Mucosa of stomach (tissue), 1 donor: ENCODE results near the gene CELF4.

Experiments
- H3K27me3 ChIP-seq: one replicate; pipeline ENCODE4 v1.7.0; 2013; ENCODE audit warnings: mild to moderate bottlenecking, low read length; ENCODE audit not compliant: control insufficient read depth, insufficient read depth
- H3K36me3 ChIP-seq: one replicate; pipeline ENCODE4 v1.7.0; 2013; ENCODE audit warnings: low read length; ENCODE audit not compliant: control insufficient read depth, insufficient read depth
- H3K4me1 ChIP-seq: one replicate; pipeline ENCODE4 v1.7.0; 2013; ENCODE audit warnings: mild to moderate bottlenecking, low read length; ENCODE audit not compliant: control insufficient read depth, insufficient read depth
- H3K4me3 ChIP-seq: one replicate; pipeline ENCODE4 v1.7.0; 2013; ENCODE audit warnings: low read length
- H3K9ac ChIP-seq: one replicate; pipeline ENCODE4 v1.7.0; 2013; ENCODE audit warnings: mild to moderate bottlenecking, low read length, moderate library complexity
- H3K9me3 ChIP-seq: one replicate; pipeline ENCODE4 v1.7.0; 2013; ENCODE audit warnings: mild to moderate bottlenecking, low read length, moderate library complexity; ENCODE audit not compliant: control insufficient read depth
- donor health status: Pancreatic carcinoma.

Gene CELF4

GRCh38 chr18:37449618-37450017 is 116.0 kb downstream of the CELF4 start:
- H3K4me1 ChIP-seq = peaks cover 5% of the 10 kb centered on the region
- H3K4me3 ChIP-seq = no peak overlapping the region

GRCh38 chr18:37448946-37449345 is 116.7 kb downstream of the CELF4 start:
- H3K4me1 ChIP-seq = peaks cover 5% of the 10 kb centered on the region
- H3K9me3 ChIP-seq = no peaks in the 10 kb centered on the region
- no peaks in the 10 kb centered on the region for H3K27me3 ChIP-seq
- no peak overlapping the region for H3K4me3 ChIP-seq
- H3K9ac ChIP-seq = no peak overlapping the region
- H3K36me3 ChIP-seq = no peaks in the 10 kb centered on the region

More at GRCh38 chr18:37449618-37450017, 116.0 kb downstream of the CELF4 start:
- H3K27me3 ChIP-seq = no peaks in the 10 kb centered on the region
- no peak overlapping the region for H3K9ac ChIP-seq
- H3K9me3 ChIP-seq = no peaks in the 10 kb centered on the region
- H3K36me3 ChIP-seq = no peaks in the 10 kb centered on the region

GRCh38 chr18:37447962-37448888 is 117.4 kb downstream of the CELF4 start:
- Histone ChIP-seq H3K27me3 (no peaks in the 10 kb centered on the region), H3K9me3 (no peaks in the 10 kb centered on the region), H3K36me3 (no peaks in the 10 kb centered on the region), H3K4me1 (peaks cover 5% of the 10 kb centered on the region), H3K9ac (no peak overlapping the region), H3K4me3 (no peak overlapping the region)

DNA sequence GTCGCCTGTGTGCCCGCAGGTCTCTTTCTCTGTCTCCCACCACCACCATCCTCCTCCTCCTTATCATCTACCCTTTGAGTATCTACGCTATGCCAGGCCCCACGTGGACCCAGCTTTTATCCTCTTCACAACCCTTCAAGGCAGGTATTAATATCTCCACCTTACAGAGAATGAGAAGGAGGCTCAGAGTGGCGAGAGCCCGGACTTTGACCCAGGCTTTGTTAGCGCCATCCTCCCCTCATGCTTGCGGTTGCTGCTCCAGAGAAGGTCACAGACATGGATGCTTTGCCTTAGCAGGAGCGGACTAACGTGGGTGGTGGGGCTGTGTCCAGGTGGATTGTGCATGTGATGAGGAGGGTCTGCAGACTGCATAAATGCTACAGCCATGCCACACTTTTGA is 119.8 kb downstream of the CELF4 start:
- H3K36me3 ChIP-seq = no peaks in the 10 kb centered on the region
- H3K4me3 ChIP-seq = no peak overlapping the region
- H3K9ac ChIP-seq = no peak overlapping the region
- H3K9me3 ChIP-seq = no peaks in the 10 kb centered on the region
- H3K4me1 ChIP-seq = peaks cover 5% of the 10 kb centered on the region
- no peaks in the 10 kb centered on the region for H3K27me3 ChIP-seq

- Histone ChIP-seq H3K4me3 (no peak overlapping the region), H3K9ac (no peak overlapping the region), H3K27me3 (no peaks in the 10 kb centered on the region), H3K36me3 (no peaks in the 10 kb centered on the region), H3K4me1 (peaks cover 5% of the 10 kb centered on the region), H3K9me3 (no peaks in the 10 kb centered on the region)
These were observed 120.2 kb downstream of the CELF4 start for GRCh38 chr18:37445368-37445767.

DNA sequence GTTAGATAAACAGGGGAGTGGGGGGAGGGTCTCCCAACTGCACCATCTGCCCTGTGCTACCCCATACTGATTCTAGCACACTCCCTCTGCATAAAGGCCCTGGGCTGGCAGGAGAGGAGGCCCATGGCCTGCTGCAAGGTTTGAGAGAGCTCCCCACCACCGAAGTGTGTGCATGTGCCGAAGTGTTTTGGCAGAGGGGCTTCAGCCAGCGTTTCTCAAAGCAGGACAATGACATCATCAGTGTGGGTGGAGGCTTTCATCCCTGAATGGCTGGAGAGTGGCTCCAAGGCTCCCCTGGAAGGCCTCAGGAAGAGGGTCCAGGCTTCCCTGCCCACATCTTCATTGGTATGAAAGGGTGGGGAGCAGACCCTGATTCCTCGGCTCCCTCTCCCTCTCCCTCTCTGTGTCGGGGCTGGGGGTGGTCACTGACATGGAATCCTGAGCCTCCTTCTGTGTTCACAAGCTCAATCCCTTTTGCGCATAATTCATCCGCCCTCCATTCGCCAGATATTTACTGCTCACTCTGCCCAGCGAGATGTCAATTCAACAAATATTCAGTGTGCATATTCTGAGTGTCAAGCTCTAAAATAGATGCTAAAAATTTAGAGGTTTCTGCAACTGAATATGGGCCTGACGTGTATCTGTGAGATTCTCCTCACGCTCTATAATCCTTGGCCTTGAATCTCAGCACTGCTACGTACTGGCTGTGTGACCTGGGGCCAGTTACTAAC is 122.1 kb downstream of the CELF4 start:
- no peak overlapping the region for H3K4me3 ChIP-seq
- no peaks in the 10 kb centered on the region for H3K9me3 ChIP-seq
- H3K9ac ChIP-seq = no peak overlapping the region
- H3K27me3 ChIP-seq = no peaks in the 10 kb centered on the region
- H3K4me1 ChIP-seq = no peaks in the 10 kb centered on the region
- H3K36me3 ChIP-seq = no peaks in the 10 kb centered on the region

GRCh38 chr18:37442477-37442876 is 123.1 kb downstream of the CELF4 start:
- Histone ChIP-seq H3K9ac (no peak overlapping the region), H3K27me3 (no peaks in the 10 kb centered on the region), H3K9me3 (no peaks in the 10 kb centered on the region), H3K4me3 (no peak overlapping the region), H3K36me3 (no peaks in the 10 kb centered on the region), H3K4me1 (no peaks in the 10 kb centered on the region)

DNA sequence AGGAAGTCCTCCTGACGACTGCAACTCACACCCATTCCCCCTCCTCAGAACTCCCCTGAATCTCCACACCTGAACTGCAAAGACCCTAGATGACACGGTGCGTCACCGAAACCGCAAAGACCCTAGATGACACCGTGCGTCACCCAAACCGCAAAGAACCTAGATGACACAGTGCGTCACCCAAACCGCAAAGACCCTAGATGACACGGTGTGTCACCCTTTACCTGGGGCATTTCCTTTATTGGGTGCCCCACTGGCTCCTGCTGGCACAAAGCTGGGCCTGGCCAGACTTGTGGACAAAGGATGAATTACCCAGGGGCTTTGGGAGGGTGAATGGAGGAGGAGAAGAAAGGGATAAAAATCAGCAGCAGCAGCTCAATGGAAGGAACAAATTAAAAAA is 123.8 kb downstream of the CELF4 start:
- no peaks in the 10 kb centered on the region for H3K9me3 ChIP-seq
- H3K4me1 ChIP-seq = no peaks in the 10 kb centered on the region
- H3K27me3 ChIP-seq = no peaks in the 10 kb centered on the region
- no peaks in the 10 kb centered on the region for H3K36me3 ChIP-seq
- H3K4me3 ChIP-seq = no peak overlapping the region
- H3K9ac ChIP-seq = no peak overlapping the region

DNA sequence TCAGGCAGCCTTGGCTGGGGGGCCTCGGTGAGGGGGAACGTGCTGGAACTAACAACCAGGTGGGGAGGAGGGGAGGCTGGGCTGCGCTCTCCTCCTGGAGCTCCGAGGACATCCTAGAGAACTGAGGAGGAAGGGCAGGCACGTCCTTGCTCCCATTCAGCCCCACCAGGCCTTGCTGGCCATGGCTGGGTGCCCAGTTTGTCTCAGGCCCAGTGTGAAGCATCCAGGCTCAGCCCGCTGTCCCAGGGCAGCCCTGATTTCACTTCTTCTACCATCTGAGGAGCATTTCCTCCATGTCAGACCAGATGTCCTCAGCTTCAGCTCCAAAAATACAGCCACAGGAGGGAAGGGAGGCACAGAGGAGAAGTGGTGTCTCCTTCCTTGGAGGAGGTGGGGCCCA is 125.4 kb downstream of the CELF4 start:
- Histone ChIP-seq H3K9me3 (no peaks in the 10 kb centered on the region), H3K9ac (no peak overlapping the region), H3K4me1 (no peaks in the 10 kb centered on the region), H3K27me3 (no peaks in the 10 kb centered on the region), H3K36me3 (no peaks in the 10 kb centered on the region), H3K4me3 (no peak overlapping the region)

DNA sequence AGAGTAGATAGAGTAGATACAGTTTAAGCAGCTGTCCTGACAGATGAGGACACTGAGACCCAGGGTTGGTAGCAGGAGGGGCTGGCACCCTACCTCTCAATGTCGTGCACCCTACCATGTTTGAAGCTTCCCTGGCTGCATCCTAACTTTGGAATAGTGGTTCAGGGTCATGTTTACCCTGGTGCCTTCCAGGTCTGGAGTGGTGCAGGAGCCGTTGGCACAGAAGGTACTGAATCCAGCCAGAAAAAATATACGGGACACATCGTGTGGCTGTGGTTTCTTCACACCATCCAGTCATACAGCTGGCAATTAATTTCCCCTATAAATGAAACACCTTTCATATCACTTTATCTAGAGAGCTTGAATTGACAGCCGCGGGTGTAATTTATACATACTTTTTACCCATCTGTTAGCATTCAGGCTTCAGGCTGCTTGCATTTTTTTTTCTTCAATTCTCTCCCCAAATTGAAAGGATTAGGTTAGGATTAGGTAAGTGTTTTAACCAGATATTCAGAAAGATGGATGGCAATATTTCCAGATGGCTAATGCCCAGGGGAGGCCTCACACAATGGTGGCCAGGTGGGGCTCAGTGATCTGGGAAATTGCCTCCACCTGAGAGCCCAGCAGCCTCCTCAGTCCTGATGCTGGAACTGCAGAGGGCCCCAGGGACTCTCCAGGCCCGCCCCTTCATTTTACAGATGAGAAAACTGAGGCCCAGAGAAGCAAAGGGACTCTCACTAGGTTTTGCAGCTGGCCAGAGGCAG is 127.0 kb downstream of the CELF4 start:
- Histone ChIP-seq H3K9me3 (no peaks in the 10 kb centered on the region), H3K9ac (no peak overlapping the region), H3K4me3 (no peak overlapping the region), H3K27me3 (no peaks in the 10 kb centered on the region), H3K36me3 (no peaks in the 10 kb centered on the region), H3K4me1 (no peaks in the 10 kb centered on the region)

DNA sequence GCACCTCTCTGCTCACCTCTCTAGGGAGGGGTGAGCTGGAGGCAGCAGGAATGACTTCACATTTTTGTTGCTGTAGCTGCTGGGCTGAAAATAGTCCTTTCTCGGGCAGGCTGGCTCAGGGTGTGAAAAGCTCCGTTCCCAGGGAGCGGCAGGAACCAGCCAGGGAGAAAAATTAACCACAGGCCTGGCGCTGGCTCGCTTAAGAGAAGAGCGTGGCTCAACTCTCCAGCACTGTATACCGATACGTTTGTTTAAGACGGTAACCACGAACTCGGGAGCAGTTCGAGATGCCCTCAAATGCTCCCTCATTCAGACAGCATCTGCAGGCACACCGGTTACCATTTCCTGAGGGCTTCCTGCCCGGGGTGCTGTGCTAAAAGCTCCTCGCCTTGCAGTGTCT is 129.6 kb downstream of the CELF4 start:
- Histone ChIP-seq H3K4me3 (no peak overlapping the region), H3K36me3 (no peaks in the 10 kb centered on the region), H3K9ac (no peak overlapping the region), H3K27me3 (no peaks in the 10 kb centered on the region), H3K9me3 (no peaks in the 10 kb centered on the region), H3K4me1 (no peaks in the 10 kb centered on the region)
